H1 (cell line): Measurements from ENCODE around the gene RHO. TPM values are rescaled to one million over a fixed set of nuclear protein-coding genes. Genes with fewer than 3 reads are reported as not detected.

ENCODE experiments used
- CTCF ChIA-PET: fragments of 300-600 bp; sonication (Branson Sonifier 250); formaldehyde crosslinking; loops from one replicate; lab custom pipeline; 2021; ENCODE audit not compliant: partially characterized antibody; lab: Charles Lee
- POLR2A ChIA-PET: fragments of 300-600 bp; sonication (Branson Sonifier 250); formaldehyde crosslinking; loops from one replicate; lab custom pipeline; 2021; ENCODE audit warnings: inconsistent platforms; ENCODE audit not compliant: partially characterized antibody; lab: Charles Lee
- DNase-seq, 2 experiments: peaks; one replicate each; pipeline versions ENCODE4 v3.0.0 to v3.0.0-alpha.2; 2010 to 2022; ENCODE audit warnings: low spot score in 2 of 2, low read depth in 1 of 2, mixed read lengths in 1 of 2
- FAIRE-seq: peaks from 2 replicates; lab custom pipeline; 2011; peaks lifted over from hg19 to GRCh38; lab: Jason Lieb, UNC
- H2AFZ ChIP-seq: 2 replicates; pipeline ENCODE4 v1.8.1; 2012; ENCODE audit warnings: low read length, inconsistent platforms
- H2AK5ac ChIP-seq: 2 replicates; pipeline ENCODE4 v1.6.1; 2013; ENCODE audit warnings: low read depth, low read length
- H2BK120ac ChIP-seq: replicated peaks from 2 replicates; pipeline ENCODE3; 2013; ENCODE audit warnings: low read depth, low read length, inconsistent platforms
- H2BK12ac ChIP-seq: 2 replicates; pipeline ENCODE4 v1.6.1; 2013; ENCODE audit warnings: low read depth, low read length
- H2BK15ac ChIP-seq: 2 replicates; pipeline ENCODE4 v1.6.1; 2013; ENCODE audit warnings: low read length
- H2BK20ac ChIP-seq: 2 replicates; pipeline ENCODE4 v1.6.1; 2013; ENCODE audit warnings: low read length
- H2BK5ac ChIP-seq: 2 replicates; pipeline ENCODE4 v1.6.1; 2013; ENCODE audit warnings: low read depth, low read length
- H3K14ac ChIP-seq: 2 replicates; pipeline ENCODE4 v1.6.1; 2013; ENCODE audit warnings: inconsistent platforms; ENCODE audit not compliant: insufficient read length
- H3K18ac ChIP-seq: 2 replicates; pipeline ENCODE4 v1.6.1; 2013; ENCODE audit warnings: low read length; ENCODE audit errors: extremely low read depth
- H3K23ac ChIP-seq: 2 replicates; pipeline ENCODE4 v1.6.1; 2013; ENCODE audit warnings: inconsistent platforms; ENCODE audit not compliant: insufficient read length
- H3K23me2 ChIP-seq: 2 replicates; pipeline ENCODE4 v1.6.1; 2013; ENCODE audit warnings: low read depth, low read length
- H3K27ac ChIP-seq: 2 replicates; pipeline ENCODE4 v1.6.1; 2011; ENCODE audit warnings: low read depth, low read length, inconsistent platforms
- H3K27me3 ChIP-seq, 4 experiments: replicated peaks in 1 of 4; 1 replicate in 1 of 4; 2 replicates in 3 of 4; pipeline versions ENCODE4 v1.6.1 to v1.8.1; 2011 to 2013; ENCODE audit warnings: low read length in 3 of 4, mild to moderate bottlenecking in 3 of 4, inconsistent platforms in 2 of 4, mixed read lengths in 2 of 4, moderate library complexity in 1 of 4; ENCODE audit not compliant: control insufficient read depth in 3 of 4, insufficient read depth in 3 of 4; ENCODE audit errors: extremely low read depth in 1 of 4
- H3K36me3 ChIP-seq, 4 experiments: 2 replicates each; pipeline versions ENCODE4 v1.6.1 to v1.8.1; 2011 to 2013; ENCODE audit warnings: mild to moderate bottlenecking in 4 of 4, low read length in 3 of 4, moderate library complexity in 2 of 4, control low read depth in 1 of 4, inconsistent platforms in 1 of 4; ENCODE audit not compliant: insufficient read depth in 4 of 4, control insufficient read depth in 2 of 4
- H3K4ac ChIP-seq: replicated peaks from 2 replicates; pipeline ENCODE3; 2013; ENCODE audit warnings: low read length, low read depth, mixed read lengths, inconsistent platforms; ENCODE audit not compliant: insufficient read length
- H3K4me1 ChIP-seq, 4 experiments: replicated peaks in 1 of 4; 1 replicate in 1 of 4; 2 replicates in 3 of 4; pipeline versions ENCODE4 v1.6.1 to v1.8.1; 2011 to 2013; ENCODE audit warnings: low read length in 3 of 4, inconsistent platforms in 2 of 4, mixed read lengths in 1 of 4; ENCODE audit not compliant: insufficient read depth in 4 of 4, control insufficient read depth in 3 of 4
- H3K4me2 ChIP-seq, 2 experiments: 2 replicates each; pipeline versions ENCODE4 v1.6.1 to v1.8.1; 2011 to 2013; ENCODE audit warnings: low read depth in 2 of 2, low read length in 2 of 2, control low read depth in 1 of 2, inconsistent platforms in 1 of 2, mild to moderate bottlenecking in 1 of 2; ENCODE audit not compliant: insufficient read depth in 1 of 2
- H3K4me3 ChIP-seq, 4 experiments: fragments of 200-600, 300-600 bp in 1 of 4; sonication (generic), shearing (Covaris generic), sonication (Bioruptor Twin) in 1 of 4; 2 replicates each; pipeline versions ENCODE4 v1.5.1 to v1.8.1; 2011 to 2016; ENCODE audit warnings: low read length in 4 of 4, low read depth in 3 of 4, control low read depth in 2 of 4, inconsistent platforms in 2 of 4, mild to moderate bottlenecking in 2 of 4, mixed read lengths in 1 of 4, moderate library complexity in 1 of 4; ENCODE audit not compliant: insufficient read depth in 2 of 4; ENCODE audit errors: extremely low read depth in 1 of 4
- H3K56ac ChIP-seq: replicated peaks from 2 replicates; pipeline ENCODE3; 2013; ENCODE audit warnings: low read depth, mild to moderate bottlenecking, mixed read lengths, low read length, inconsistent platforms; ENCODE audit not compliant: insufficient read length
- H3K79me1 ChIP-seq: 2 replicates; pipeline ENCODE4 v1.6.1; 2013; ENCODE audit warnings: low read depth, low read length, control low read depth
- H3K79me2 ChIP-seq, 2 experiments: 2 replicates each; pipeline versions ENCODE4 v1.6.1 to v1.8.1; 2012 to 2013; ENCODE audit warnings: low read length in 2 of 2, mild to moderate bottlenecking in 2 of 2, inconsistent platforms in 1 of 2; ENCODE audit not compliant: insufficient read depth in 2 of 2, control insufficient read depth in 1 of 2
- H3K9ac ChIP-seq, 4 experiments: replicated peaks in 1 of 4; 1 replicate in 1 of 4; 2 replicates in 3 of 4; pipeline versions ENCODE4 v1.6.1 to v1.8.1; 2011 to 2013; ENCODE audit warnings: low read depth in 3 of 4, low read length in 3 of 4, control low read depth in 2 of 4, mild to moderate bottlenecking in 2 of 4, moderate library complexity in 2 of 4, inconsistent platforms in 1 of 4; ENCODE audit errors: extremely low read depth in 1 of 4
- H3K9me3 ChIP-seq, 2 experiments: 2 replicates each; pipeline versions ENCODE4 v1.6.1 to v1.8.1; 2012 to 2013; ENCODE audit warnings: mild to moderate bottlenecking in 2 of 2, moderate library complexity in 2 of 2, control low read depth in 1 of 2, inconsistent platforms in 1 of 2, low read depth in 1 of 2, low read length in 1 of 2, mixed read lengths in 1 of 2; ENCODE audit not compliant: insufficient read depth in 2 of 2
- H4K20me1 ChIP-seq, 2 experiments: replicated peaks in 1 of 2; 2 replicates each; pipeline versions ENCODE3 to v1.8.1; 2011 to 2013; ENCODE audit warnings: inconsistent platforms in 2 of 2, low read length in 2 of 2, mild to moderate bottlenecking in 1 of 2; ENCODE audit not compliant: insufficient read depth in 2 of 2, control insufficient read depth in 1 of 2
- H4K5ac ChIP-seq: 2 replicates; pipeline ENCODE4 v1.6.1; 2013; ENCODE audit warnings: low read length, low read depth, mixed read lengths, inconsistent platforms; ENCODE audit not compliant: insufficient read length
- H4K8ac ChIP-seq: 2 replicates; pipeline ENCODE4 v1.8.0; 2013; ENCODE audit warnings: mild to moderate bottlenecking, moderate library complexity, low read length, inconsistent platforms; ENCODE audit not compliant: insufficient read depth; ENCODE audit errors: extremely low read depth
- H4K91ac ChIP-seq: replicated peaks from 2 replicates; pipeline ENCODE3; 2013; ENCODE audit warnings: low read length, mixed read lengths, inconsistent platforms; ENCODE audit not compliant: insufficient read length
- CHD1 ChIP-seq: IDR thresholded peaks from 2 replicates; pipeline ENCODE4 v1.6.1; 2012; ENCODE audit warnings: low read depth, low read length, improper control_type of control experiment
- NRF1 ChIP-seq: IDR thresholded peaks from 2 replicates; pipeline ENCODE4 v1.6.1; 2011; ENCODE audit warnings: mild to moderate bottlenecking, low read depth, low read length, improper control_type of control experiment
- RFX5 ChIP-seq: IDR thresholded peaks from 2 replicates; pipeline ENCODE4 v1.6.1; 2011; ENCODE audit warnings: low read depth, low read length, improper control_type of control experiment, borderline replicate concordance
- SIX5 ChIP-seq: IDR thresholded peaks from 2 replicates; pipeline ENCODE4 v1.6.1; 2011; ENCODE audit warnings: mild to moderate bottlenecking, low read depth, low read length
- SP2 ChIP-seq: IDR thresholded peaks from 2 replicates; pipeline ENCODE4 v1.6.1; 2012; ENCODE audit warnings: mild to moderate bottlenecking, low read length, inconsistent platforms
- WGBS, 2 experiments: shearing (Covaris generic) in 1 of 2; methylation state at CpG; one replicate each; pipeline versions ENCODE4 v1.1.6 to v1.1.7; 2013 to 2015; ENCODE audit warnings: low lambda C conversion rate in 2 of 2, mixed read lengths in 2 of 2, inconsistent platforms in 1 of 2, low coverage in 1 of 2, missing lambda C conversion rate in 1 of 2; ENCODE audit not compliant: insufficient replicate concordance in 2 of 2, insufficient coverage in 1 of 2, insufficient read length in 1 of 2; ENCODE audit errors: extremely low coverage in 1 of 2, missing lambda C conversion rate in 1 of 2; 5-methylcytosine and 5-hydroxymethylcytosine counted together
- polyA plus RNA-seq, 7 experiments: library from polyadenylated mRNA; depleted of rRNA in 3 of 7; stranded (reverse) in 5 of 7; unstranded in 2 of 7; fragments of >200 nt in 5 of 7; fragments of 200-250 nt in 2 of 7; gene quantifications; 1 replicate in 5 of 7; 2 replicates in 1 of 7; 4 replicates in 1 of 7; pipeline versions ENCODE4 v1.2.1 to v1.2.3, GENCODE V29; 2011 to 2013; ENCODE audit warnings: missing spikeins in 2 of 7, mixed read lengths in 2 of 7
- total RNA-seq: library from RNA; stranded (reverse); fragmentation: NEBNext Ultra II Directional; extraction: Animal tissue kit (Norgen Biotek cat#: 25700); gene quantifications from 2 replicates; pipeline ENCODE4 v1.2.1, GENCODE V29; 2021

Gene RHO
- total and polyA plus RNA-seq, 2 of the 8 experiments (the other 6 are each of a cell fraction or from before 2014, with no cell fraction given), result not detected

GRCh38 chr3:129560911-129561594 is 32.6 kb downstream of the RHO start:
- H4K20me1 ChIP-seq, result peaks cover 0 to 1% of the 10 kb centered on the region in 2 experiments
- 84% methylated on average over 16 of the region's 18 CpGs; no CpG with 5 or more reads in 1 of the 2 experiments for WGBS, 2 experiments
- H3K79me2 ChIP-seq, result no peaks in the 10 kb centered on the region
- no peak overlapping the region; the same call in 1 of the 2 replicates for H2BK15ac ChIP-seq
- no peak overlapping the region for H4K5ac ChIP-seq
- no peak for FAIRE-seq
- no peak for DNase-seq
- no peak overlapping the region for H3K14ac ChIP-seq
- H3K23ac ChIP-seq, result no peak overlapping the region
- no peak overlapping the region for H2AK5ac ChIP-seq
- no peak overlapping the region for H3K4ac ChIP-seq
- no peaks in the 10 kb centered on the region for H3K79me1 ChIP-seq
- H3K4me2 ChIP-seq, result no peak overlapping the region
- no peak overlapping the region; the same call in 1 of the 2 replicates for H3K18ac ChIP-seq
- H2AFZ ChIP-seq, result no peak overlapping the region
- no peaks in the 10 kb centered on the region for H3K9me3 ChIP-seq
- H3K27me3 ChIP-seq, result no peaks in the 10 kb centered on the region
- CTCF ChIA-PET, result interaction anchor here (1.5 to 11.3 kb wide), 3 partner anchors 8 to 71 kb away, joined by 4 to 93 read pairs (median 6); partner anchors contain the start of gene PLXND1
- no peak overlapping the region for H4K91ac ChIP-seq
- H2BK120ac ChIP-seq, result no peak overlapping the region
- H3K4me1 ChIP-seq, result peaks cover 0 to 11% (median 6%) of the 10 kb centered on the region in 4 experiments; a peak in 4 of 7 replicates
- no peaks in the 10 kb centered on the region for H3K23me2 ChIP-seq
- TF ChIP-seq NRF1, result no peak
- no peak for TF ChIP-seq CHD1
- no peak for TF ChIP-seq SP2
- no peak for TF ChIP-seq RFX5
- TF ChIP-seq SIX5, result no peak
- H2BK5ac ChIP-seq, result no peak overlapping the region; the same call in 1 of the 2 replicates
- H2BK12ac ChIP-seq, result 0 out of 2 replicates have a peak overlapping the region, but pooled peaks have one; percentile 50
- no peak overlapping the region for H3K4me3 ChIP-seq
- H3K9ac ChIP-seq, result no peak overlapping the region
- H3K27ac ChIP-seq, result no peak overlapping the region
- POLR2A ChIA-PET, result interaction anchor here (0.9 kb wide), 1 partner anchor 15 kb away, joined by 3 read pairs; no protein-coding TSS in a partner anchor
- H3K56ac ChIP-seq, result no peak overlapping the region
- no peak overlapping the region for H4K8ac ChIP-seq
- H3K36me3 ChIP-seq, result no peaks in the 10 kb centered on the region; a peak in 1 of 8 replicates
- H2BK20ac ChIP-seq, result no peak overlapping the region
